Skin of body (tissue), 2 donors: ENCODE results near the gene SLC22A15. TPM values are rescaled to one million over a fixed set of nuclear protein-coding genes. Genes with fewer than 3 reads are reported as not detected.

Experiments used
- DNase-seq: peaks from one replicate; lab custom pipeline; 2025; lab: John Stamatoyannopoulos, UW
- total RNA-seq: library from RNA; depleted of rRNA; stranded (reverse); fragments of >200 nt; gene quantifications from one replicate; pipeline ENCODE4 v1.2.3, GENCODE V29; 2014

The SLC22A15 gene
- total RNA-seq, 1 donor from 2014 or later = 4.0 TPM

- DNase-seq = no peak
Measured at GRCh38 chr1:116099379-116099778, 123.1 kb downstream of the SLC22A15 start.

- no peak for DNase-seq
Measured at GRCh38 chr1:116099919-116100318, 123.6 kb downstream of the SLC22A15 start.

GRCh38 chr1:116104667-116105066 is 128.4 kb downstream of the SLC22A15 start:
- no peak for DNase-seq

- no peak for DNase-seq
Measured at GRCh38 chr1:116105996-116106395, 129.7 kb downstream of the SLC22A15 start.

- DNase-seq = no peak
Measured at GRCh38 chr1:116106646-116107045, 130.3 kb downstream of the SLC22A15 start.

- no peak for DNase-seq
Measured at GRCh38 chr1:116107371-116107770, 131.1 kb downstream of the SLC22A15 start.

- DNase-seq = no peak
Measured at GRCh38 chr1:116110567-116111523, 134.5 kb downstream of the SLC22A15 start, which contains the start of gene MAB21L3. Gene MAB21L3, plus strand, starts transcription at chr1:116111399. Its CDS starts 1,217 bp downstream, at chr1:116112616.

- no peak for DNase-seq
Measured at GRCh38 chr1:116111524-116112021, 135.3 kb downstream of the SLC22A15 start.

GRCh38 chr1:116112388-116113140 is 136.3 kb downstream of the SLC22A15 start:
- no peak for DNase-seq

- DNase-seq = no peak
Measured at GRCh38 chr1:116113615-116114014, 137.3 kb downstream of the SLC22A15 start.

- no peak for DNase-seq
Measured at GRCh38 chr1:116115476-116116439, 139.4 kb downstream of the SLC22A15 start.

- DNase-seq = no peak
Measured at GRCh38 chr1:116118471-116118870, 142.2 kb downstream of the SLC22A15 start.

Other genes with a start within 250 kb of the SLC22A15 start
- 67.2 TPM for gene CASQ2, start 207.8 kb upstream of the SLC22A15 start, total RNA-seq
- not detected for gene NHLH2, start 135.4 kb upstream of the SLC22A15 start, total RNA-seq
- 1.4 TPM for gene MAB21L3, start 134.9 kb downstream of the SLC22A15 start, total RNA-seq